H1 (cell line): ENCODE results near the gene CLPTM1L. TPM values are rescaled to one million over a fixed set of nuclear protein-coding genes. Genes with fewer than 3 reads are reported as not detected.

Experiments
- CTCF ChIA-PET: fragments of 300-600 bp; sonication (Branson Sonifier 250); formaldehyde crosslinking; loops from one replicate; lab custom pipeline; 2021; ENCODE audit not compliant: partially characterized antibody; lab: Charles Lee
- POLR2A ChIA-PET: fragments of 300-600 bp; sonication (Branson Sonifier 250); formaldehyde crosslinking; loops from one replicate; lab custom pipeline; 2021; ENCODE audit warnings: inconsistent platforms; ENCODE audit not compliant: partially characterized antibody; lab: Charles Lee
- DNase-seq, 2 experiments: peaks; one replicate each; pipeline versions ENCODE4 v3.0.0 to v3.0.0-alpha.2; 2010 to 2022; ENCODE audit warnings: low spot score in 2 of 2, low read depth in 1 of 2, mixed read lengths in 1 of 2
- FAIRE-seq: peaks from 2 replicates; lab custom pipeline; 2011; peaks lifted over from hg19 to GRCh38; lab: Jason Lieb, UNC
- H2AFZ ChIP-seq: 2 replicates; pipeline ENCODE4 v1.8.1; 2012; ENCODE audit warnings: low read length, inconsistent platforms
- H2AK5ac ChIP-seq: 2 replicates; pipeline ENCODE4 v1.6.1; 2013; ENCODE audit warnings: low read depth, low read length
- H2BK120ac ChIP-seq: replicated peaks from 2 replicates; pipeline ENCODE3; 2013; ENCODE audit warnings: low read depth, low read length, inconsistent platforms
- H2BK12ac ChIP-seq: 2 replicates; pipeline ENCODE4 v1.6.1; 2013; ENCODE audit warnings: low read depth, low read length
- H2BK15ac ChIP-seq: 2 replicates; pipeline ENCODE4 v1.6.1; 2013; ENCODE audit warnings: low read length
- H2BK20ac ChIP-seq: 2 replicates; pipeline ENCODE4 v1.6.1; 2013; ENCODE audit warnings: low read length
- H2BK5ac ChIP-seq: 2 replicates; pipeline ENCODE4 v1.6.1; 2013; ENCODE audit warnings: low read depth, low read length
- H3K14ac ChIP-seq: 2 replicates; pipeline ENCODE4 v1.6.1; 2013; ENCODE audit warnings: inconsistent platforms; ENCODE audit not compliant: insufficient read length
- H3K18ac ChIP-seq: 2 replicates; pipeline ENCODE4 v1.6.1; 2013; ENCODE audit warnings: low read length; ENCODE audit errors: extremely low read depth
- H3K23ac ChIP-seq: 2 replicates; pipeline ENCODE4 v1.6.1; 2013; ENCODE audit warnings: inconsistent platforms; ENCODE audit not compliant: insufficient read length
- H3K23me2 ChIP-seq: 2 replicates; pipeline ENCODE4 v1.6.1; 2013; ENCODE audit warnings: low read depth, low read length
- H3K27ac ChIP-seq: 2 replicates; pipeline ENCODE4 v1.6.1; 2011; ENCODE audit warnings: low read depth, low read length, inconsistent platforms
- H3K27me3 ChIP-seq, 4 experiments: replicated peaks in 1 of 4; 1 replicate in 1 of 4; 2 replicates in 3 of 4; pipeline versions ENCODE4 v1.6.1 to v1.8.1; 2011 to 2013; ENCODE audit warnings: low read length in 3 of 4, mild to moderate bottlenecking in 3 of 4, inconsistent platforms in 2 of 4, mixed read lengths in 2 of 4, moderate library complexity in 1 of 4; ENCODE audit not compliant: control insufficient read depth in 3 of 4, insufficient read depth in 3 of 4; ENCODE audit errors: extremely low read depth in 1 of 4
- H3K36me3 ChIP-seq, 4 experiments: 2 replicates each; pipeline versions ENCODE4 v1.6.1 to v1.8.1; 2011 to 2013; ENCODE audit warnings: mild to moderate bottlenecking in 4 of 4, low read length in 3 of 4, moderate library complexity in 2 of 4, control low read depth in 1 of 4, inconsistent platforms in 1 of 4; ENCODE audit not compliant: insufficient read depth in 4 of 4, control insufficient read depth in 2 of 4
- H3K4ac ChIP-seq: replicated peaks from 2 replicates; pipeline ENCODE3; 2013; ENCODE audit warnings: low read length, low read depth, mixed read lengths, inconsistent platforms; ENCODE audit not compliant: insufficient read length
- H3K4me1 ChIP-seq, 4 experiments: replicated peaks in 1 of 4; 1 replicate in 1 of 4; 2 replicates in 3 of 4; pipeline versions ENCODE4 v1.6.1 to v1.8.1; 2011 to 2013; ENCODE audit warnings: low read length in 3 of 4, inconsistent platforms in 2 of 4, mixed read lengths in 1 of 4; ENCODE audit not compliant: insufficient read depth in 4 of 4, control insufficient read depth in 3 of 4
- H3K4me2 ChIP-seq, 2 experiments: 2 replicates each; pipeline versions ENCODE4 v1.6.1 to v1.8.1; 2011 to 2013; ENCODE audit warnings: low read depth in 2 of 2, low read length in 2 of 2, control low read depth in 1 of 2, inconsistent platforms in 1 of 2, mild to moderate bottlenecking in 1 of 2; ENCODE audit not compliant: insufficient read depth in 1 of 2
- H3K4me3 ChIP-seq, 4 experiments: fragments of 200-600, 300-600 bp in 1 of 4; sonication (generic), shearing (Covaris generic), sonication (Bioruptor Twin) in 1 of 4; 2 replicates each; pipeline versions ENCODE4 v1.5.1 to v1.8.1; 2011 to 2016; ENCODE audit warnings: low read length in 4 of 4, low read depth in 3 of 4, control low read depth in 2 of 4, inconsistent platforms in 2 of 4, mild to moderate bottlenecking in 2 of 4, mixed read lengths in 1 of 4, moderate library complexity in 1 of 4; ENCODE audit not compliant: insufficient read depth in 2 of 4; ENCODE audit errors: extremely low read depth in 1 of 4
- H3K56ac ChIP-seq: replicated peaks from 2 replicates; pipeline ENCODE3; 2013; ENCODE audit warnings: low read depth, mild to moderate bottlenecking, mixed read lengths, low read length, inconsistent platforms; ENCODE audit not compliant: insufficient read length
- H3K79me1 ChIP-seq: 2 replicates; pipeline ENCODE4 v1.6.1; 2013; ENCODE audit warnings: low read depth, low read length, control low read depth
- H3K79me2 ChIP-seq, 2 experiments: 2 replicates each; pipeline versions ENCODE4 v1.6.1 to v1.8.1; 2012 to 2013; ENCODE audit warnings: low read length in 2 of 2, mild to moderate bottlenecking in 2 of 2, inconsistent platforms in 1 of 2; ENCODE audit not compliant: insufficient read depth in 2 of 2, control insufficient read depth in 1 of 2
- H3K9ac ChIP-seq, 4 experiments: replicated peaks in 1 of 4; 1 replicate in 1 of 4; 2 replicates in 3 of 4; pipeline versions ENCODE4 v1.6.1 to v1.8.1; 2011 to 2013; ENCODE audit warnings: low read depth in 3 of 4, low read length in 3 of 4, control low read depth in 2 of 4, mild to moderate bottlenecking in 2 of 4, moderate library complexity in 2 of 4, inconsistent platforms in 1 of 4; ENCODE audit errors: extremely low read depth in 1 of 4
- H3K9me3 ChIP-seq, 2 experiments: 2 replicates each; pipeline versions ENCODE4 v1.6.1 to v1.8.1; 2012 to 2013; ENCODE audit warnings: mild to moderate bottlenecking in 2 of 2, moderate library complexity in 2 of 2, control low read depth in 1 of 2, inconsistent platforms in 1 of 2, low read depth in 1 of 2, low read length in 1 of 2, mixed read lengths in 1 of 2; ENCODE audit not compliant: insufficient read depth in 2 of 2
- H4K20me1 ChIP-seq, 2 experiments: replicated peaks in 1 of 2; 2 replicates each; pipeline versions ENCODE3 to v1.8.1; 2011 to 2013; ENCODE audit warnings: inconsistent platforms in 2 of 2, low read length in 2 of 2, mild to moderate bottlenecking in 1 of 2; ENCODE audit not compliant: insufficient read depth in 2 of 2, control insufficient read depth in 1 of 2
- H4K5ac ChIP-seq: 2 replicates; pipeline ENCODE4 v1.6.1; 2013; ENCODE audit warnings: low read length, low read depth, mixed read lengths, inconsistent platforms; ENCODE audit not compliant: insufficient read length
- H4K8ac ChIP-seq: 2 replicates; pipeline ENCODE4 v1.8.0; 2013; ENCODE audit warnings: mild to moderate bottlenecking, moderate library complexity, low read length, inconsistent platforms; ENCODE audit not compliant: insufficient read depth; ENCODE audit errors: extremely low read depth
- H4K91ac ChIP-seq: replicated peaks from 2 replicates; pipeline ENCODE3; 2013; ENCODE audit warnings: low read length, mixed read lengths, inconsistent platforms; ENCODE audit not compliant: insufficient read length
- BCL11A ChIP-seq, 2 experiments: IDR thresholded peaks; one replicate each; pipeline ENCODE4 v1.6.1; 2011; ENCODE audit warnings: low read depth in 2 of 2, low read length in 2 of 2, mild to moderate bottlenecking in 2 of 2
- BRCA1 ChIP-seq: IDR thresholded peaks from 2 replicates; pipeline ENCODE4 v1.6.1; 2012; ENCODE audit warnings: low read depth, low read length, improper control_type of control experiment
- POLR2AphosphoS5 ChIP-seq: IDR thresholded peaks from 2 replicates; pipeline ENCODE4 v1.6.1; 2011; ENCODE audit warnings: low read depth, low read length
- WGBS, 2 experiments: shearing (Covaris generic) in 1 of 2; methylation state at CpG; one replicate each; pipeline versions ENCODE4 v1.1.6 to v1.1.7; 2013 to 2015; ENCODE audit warnings: low lambda C conversion rate in 2 of 2, mixed read lengths in 2 of 2, inconsistent platforms in 1 of 2, low coverage in 1 of 2, missing lambda C conversion rate in 1 of 2; ENCODE audit not compliant: insufficient replicate concordance in 2 of 2, insufficient coverage in 1 of 2, insufficient read length in 1 of 2; ENCODE audit errors: extremely low coverage in 1 of 2, missing lambda C conversion rate in 1 of 2; 5-methylcytosine and 5-hydroxymethylcytosine counted together
- polyA plus RNA-seq, 7 experiments: library from polyadenylated mRNA; depleted of rRNA in 3 of 7; stranded (reverse) in 5 of 7; unstranded in 2 of 7; fragments of >200 nt in 5 of 7; fragments of 200-250 nt in 2 of 7; gene quantifications; 1 replicate in 5 of 7; 2 replicates in 1 of 7; 4 replicates in 1 of 7; pipeline versions ENCODE4 v1.2.1 to v1.2.3, GENCODE V29; 2011 to 2013; ENCODE audit warnings: missing spikeins in 2 of 7, mixed read lengths in 2 of 7
- total RNA-seq: library from RNA; stranded (reverse); fragmentation: NEBNext Ultra II Directional; extraction: Animal tissue kit (Norgen Biotek cat#: 25700); gene quantifications from 2 replicates; pipeline ENCODE4 v1.2.1, GENCODE V29; 2021
- TF ChIP-seq, protein P1 (sequence below): IDR thresholded peaks from 2 replicates; pipeline ENCODE4 v1.6.1; 2012; ENCODE audit warnings: inconsistent platforms

CLPTM1L gene
- total and polyA plus RNA-seq, 2 of the 8 experiments (the other 6 are each of a cell fraction or from before 2014, with no cell fraction given) = 102 to 119 TPM

- Histone ChIP-seq H3K79me1 (peaks cover 3% of the 10 kb centered on the region; the same call in 1 of the 2 replicates), H3K9me3 (no peaks in the 10 kb centered on the region; a peak in 1 of 4 replicates), H3K79me2 (no peaks in the 10 kb centered on the region), H4K20me1 (peaks cover 0 to 1% of the 10 kb centered on the region in 2 experiments), H3K18ac (no peak overlapping the region), H3K9ac (no peak overlapping the region), H2BK20ac (no peak overlapping the region), H3K4ac (no peak overlapping the region), H3K27ac (no peak overlapping the region), H3K56ac (no peak overlapping the region), H3K23me2 (peaks cover 14% of the 10 kb centered on the region; the same call in 1 of the 2 replicates), H3K4me2 (no peak overlapping the region), H4K8ac (no peak overlapping the region), H2BK120ac (no peak overlapping the region), H2AK5ac (no peak overlapping the region), H3K27me3 (peaks cover 0 to 8% (median 2%) of the 10 kb centered on the region in 4 experiments; a peak in 4 of 7 replicates), H2BK12ac (no peak overlapping the region), H2BK15ac (no peak overlapping the region), H2BK5ac (no peak overlapping the region), H3K4me1 (peaks cover 0 to 12% (median 6%) of the 10 kb centered on the region in 4 experiments; a peak in 5 of 7 replicates), H4K5ac (no peak overlapping the region), H3K23ac (no peak overlapping the region), H2AFZ (no peak overlapping the region), H4K91ac (no peak overlapping the region), H3K36me3 (no peaks in the 10 kb centered on the region), H3K4me3 (no peak overlapping the region), H3K14ac (no peak overlapping the region)
- 92% methylated on average over 23 of the region's 33 CpGs; no CpG with 5 or more reads in 1 of the 2 experiments for WGBS, 2 experiments
- POLR2A ChIA-PET = interaction anchor here (0.8 kb wide), 1 partner anchor 30 kb away, joined by 3 read pairs; no protein-coding TSS in a partner anchor
- CTCF ChIA-PET = interaction anchor here (1.2 kb wide), 1 partner anchor 28 kb away, joined by 3 read pairs; no protein-coding TSS in a partner anchor
- DNase-seq = no peak
- TF ChIP-seq BRCA1 (no peak), BCL11A (IDR thresholded peaks at IDR 0.05; ENCODE audit: low read depth in 2 of 2, low read length in 2 of 2) (no peak), POLR2AphosphoS5 (no peak)
- TF ChIP-seq, protein P1, sequence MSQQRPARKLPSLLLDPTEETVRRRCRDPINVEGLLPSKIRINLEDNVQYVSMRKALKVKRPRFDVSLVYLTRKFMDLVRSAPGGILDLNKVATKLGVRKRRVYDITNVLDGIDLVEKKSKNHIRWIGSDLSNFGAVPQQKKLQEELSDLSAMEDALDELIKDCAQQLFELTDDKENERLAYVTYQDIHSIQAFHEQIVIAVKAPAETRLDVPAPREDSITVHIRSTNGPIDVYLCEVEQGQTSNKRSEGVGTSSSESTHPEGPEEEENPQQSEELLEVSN = no peak
- no peak for FAIRE-seq
These were observed 46.0 kb downstream of the CLPTM1L start for GRCh38 chr5:1298723-1299510.
